IMR-90 (cell line): ENCODE results near the gene HES4. TPM values are rescaled to one million over a fixed set of nuclear protein-coding genes. Genes with fewer than 3 reads are reported as not detected.

Experiments used
- ATAC-seq: fragments of 200-7000 bp; cut with Tn5 transposase; 2 replicates; pipeline ENCODE4 v1.9.1; 2020; ENCODE audit warnings: low read depth, mild to moderate bottlenecking, moderate library complexity
- BruUV-seq: library from RNA; stranded (reverse); fragments of 400-500 nt; replicated peaks from 2 replicates; lab custom pipeline; 2021; lab: Mats Ljungman, UMichigan
- CTCF ChIA-PET: fragments of 300-600 bp; formaldehyde crosslinking; extraction: SDS; loops from one replicate; lab custom pipeline; 2021; ENCODE audit warnings: antibody characterized with exemption; lab: Yijun Ruan, JAX
- POLR2A ChIA-PET: fragments of 300-600 bp; sonication (Branson Sonifier 250); formaldehyde crosslinking; loops from one replicate; lab custom pipeline; 2022; ENCODE audit warnings: antibody characterized with exemption; ENCODE audit not compliant: unreplicated experiment; lab: Charles Lee
- DNase-seq: peaks from one replicate; pipeline ENCODE4 v3.0.0; 2013
- H2AFZ ChIP-seq: replicated peaks from 2 replicates; pipeline ENCODE3; 2013; ENCODE audit warnings: low read length, mild to moderate bottlenecking; ENCODE audit not compliant: poor library complexity
- H2AK5ac ChIP-seq: 2 replicates; pipeline ENCODE4 v1.6.1; 2013; ENCODE audit warnings: low read depth, low read length, inconsistent platforms
- H2AK9ac ChIP-seq: replicated peaks from 2 replicates; pipeline ENCODE3; 2013; ENCODE audit warnings: mild to moderate bottlenecking, low read depth, low read length, moderate library complexity; ENCODE audit not compliant: poor library complexity
- H2BK120ac ChIP-seq: 2 replicates; pipeline ENCODE4 v1.6.1; 2013; ENCODE audit warnings: low read depth, low read length, inconsistent platforms
- H2BK15ac ChIP-seq: 3 replicates; pipeline ENCODE4 v1.6.1; 2013; ENCODE audit warnings: low read depth, low read length, inconsistent platforms
- H2BK20ac ChIP-seq: 2 replicates; pipeline ENCODE4 v1.6.1; 2013; ENCODE audit warnings: low read depth, mild to moderate bottlenecking, inconsistent platforms, low read length, moderate library complexity
- H2BK5ac ChIP-seq: 2 replicates; pipeline ENCODE4 v1.6.1; 2013; ENCODE audit warnings: mild to moderate bottlenecking, low read depth, low read length, inconsistent platforms; ENCODE audit not compliant: poor library complexity, severe bottlenecking
- H3K14ac ChIP-seq: replicated peaks from 2 replicates; pipeline ENCODE4 v1.6.1; 2013; ENCODE audit warnings: low read depth, low read length, inconsistent platforms
- H3K18ac ChIP-seq: 2 replicates; pipeline ENCODE4 v1.6.1; 2013; ENCODE audit warnings: low read depth, low read length, control low read depth
- H3K23ac ChIP-seq: 2 replicates; pipeline ENCODE4 v1.6.1; 2013; ENCODE audit warnings: low read depth, low read length, inconsistent platforms
- H3K27ac ChIP-seq: 2 replicates; pipeline ENCODE4 v1.5.1; 2013; ENCODE audit warnings: mild to moderate bottlenecking, control low read depth, low read length; ENCODE audit not compliant: insufficient read depth
- H3K27me3 ChIP-seq: 2 replicates; pipeline ENCODE4 v1.6.1; 2013; ENCODE audit warnings: low read length; ENCODE audit not compliant: control insufficient read depth, insufficient read depth
- H3K36me3 ChIP-seq: 2 replicates; pipeline ENCODE4 v1.6.1; 2013; ENCODE audit warnings: low read length, mixed read lengths; ENCODE audit not compliant: control insufficient read depth, insufficient read depth
- H3K4ac ChIP-seq: 2 replicates; pipeline ENCODE4 v1.6.1; 2013; ENCODE audit warnings: low read depth, low read length, inconsistent platforms
- H3K4me1 ChIP-seq: 2 replicates; pipeline ENCODE4 v1.6.1; 2013; ENCODE audit warnings: low read length, mixed read lengths; ENCODE audit not compliant: control insufficient read depth, insufficient read depth
- H3K4me2 ChIP-seq: 2 replicates; pipeline ENCODE4 v1.6.1; 2013; ENCODE audit warnings: low read depth, mild to moderate bottlenecking, control low read depth, low read length, moderate library complexity
- H3K4me3 ChIP-seq: 2 replicates; pipeline ENCODE4 v1.5.1; 2013; ENCODE audit warnings: low read depth, mild to moderate bottlenecking, control low read depth, low read length, moderate library complexity; ENCODE audit not compliant: insufficient read depth
- H3K56ac ChIP-seq: 2 replicates; pipeline ENCODE4 v1.6.1; 2013; ENCODE audit warnings: low read length, inconsistent platforms; ENCODE audit not compliant: insufficient read depth; ENCODE audit errors: extremely low read depth
- H3K79me1 ChIP-seq, 2 experiments: 2 replicates each; pipeline ENCODE4 v1.6.1; 2013; ENCODE audit warnings: low read length in 2 of 2, inconsistent platforms in 1 of 2, low read depth in 1 of 2
- H3K9ac ChIP-seq: 2 replicates; pipeline ENCODE4 v1.6.1; 2013; ENCODE audit warnings: low read depth, low read length, control low read depth
- H3K9me1 ChIP-seq: 2 replicates; pipeline ENCODE4 v1.6.1; 2013; ENCODE audit warnings: low read length, inconsistent platforms; ENCODE audit not compliant: insufficient read depth
- H3K9me3 ChIP-seq: 2 replicates; pipeline ENCODE4 v1.6.1; 2013; ENCODE audit warnings: low read length; ENCODE audit not compliant: control insufficient read depth, insufficient read depth
- H4K20me1 ChIP-seq: 2 replicates; pipeline ENCODE4 v1.6.1; 2013; ENCODE audit warnings: low read length, inconsistent platforms; ENCODE audit not compliant: insufficient read depth
- H4K5ac ChIP-seq: 2 replicates; pipeline ENCODE4 v1.6.1; 2013; ENCODE audit warnings: mild to moderate bottlenecking, low read depth, low read length, control low read depth
- H4K8ac ChIP-seq, 2 experiments: 2 replicates each; pipeline ENCODE4 v1.6.1; 2013; ENCODE audit warnings: low read depth in 2 of 2, low read length in 2 of 2, control low read depth in 1 of 2, inconsistent platforms in 1 of 2
- H4K91ac ChIP-seq: 2 replicates; pipeline ENCODE4 v1.6.1; 2013; ENCODE audit warnings: low read depth, low read length, inconsistent platforms; ENCODE audit not compliant: insufficient read depth
- FOS ChIP-seq: fragments of 150-350 bp; IDR thresholded peaks from 2 replicates; pipeline ENCODE4 v1.6.1; 2016; ENCODE audit warnings: low read depth, low read length
- NFE2L2 ChIP-seq: fragments of 150-350 bp; IDR thresholded peaks from 2 replicates; pipeline ENCODE4 v1.6.1; 2016; ENCODE audit warnings: low read depth, mild to moderate bottlenecking, low read length
- WGBS, 2 experiments: methylation state at CpG; one replicate each; pipeline versions ENCODE4 v1.1.5 to v1.1.7; 2013; ENCODE audit warnings: missing lambda C conversion rate in 2 of 2; ENCODE audit not compliant: insufficient read length in 1 of 2; ENCODE audit errors: extremely low coverage in 2 of 2; 5-methylcytosine and 5-hydroxymethylcytosine counted together
- dilution Hi-C: fragments of 300-500 bp; cut with HindIII; formaldehyde crosslinking; loops from one replicate; pipeline ENCODE4 v1.14.3; 2018; ENCODE audit warnings: low sequenced_read_pairs; ENCODE audit not compliant: unreplicated experiment
- in situ Hi-C: fragments of 300-500 bp; cut with MboI; formaldehyde crosslinking; loops from 3 replicates; pipeline ENCODE4 v1.14.3; 2019; ENCODE audit warnings: low sequenced_read_pairs, inconsistent platforms, mixed read lengths
- intact Hi-C: fragments of 100-400 bp; cut with micrococcal nuclease; formaldehyde crosslinking; loops from 2 replicates; pipeline ENCODE4 v1.10.0; 2022
- polyA plus RNA-seq, 3 experiments: library from polyadenylated mRNA; depleted of rRNA; stranded (reverse); fragments of >200 nt; gene quantifications; 2 replicates each; pipeline ENCODE4 v1.2.3, GENCODE V29; 2012; ENCODE audit warnings: low replicate concordance in 1 of 3
- total RNA-seq: library from RNA; depleted of rRNA; stranded (reverse); fragments of >200 nt; gene quantifications from 2 replicates; pipeline ENCODE4 v1.2.3, GENCODE V29; 2012

The HES4 gene
- total and polyA plus RNA-seq, 2 of the 4 experiments (the other 2 are of a cell fraction), result 1.4 to 11.7 TPM

GRCh38 chr1:1021920-1022259 is 22.0 kb upstream of the HES4 start:
- TF ChIP-seq FOS (0 out of 2 replicates have a peak, but pooled peaks have one; percentile 11), NFE2L2 (no peak)
- ATAC-seq, result no peak
- BruUV-seq, result no TSS peak
- Histone ChIP-seq H3K9ac (no peak overlapping the region), H2AK9ac (peak overlapping the region; percentile 98), H4K91ac (no peak overlapping the region), H3K36me3 (peaks cover 22% of the 10 kb centered on the region), H3K4ac (no peak overlapping the region; the same call in 1 of the 2 replicates), H3K4me3 (peak overlapping the region; percentile 86; the same call in 1 of the 2 replicates), H3K27me3 (no peaks in the 10 kb centered on the region), H2BK120ac (no peak overlapping the region), H3K27ac (no peak overlapping the region; the same call in 1 of the 2 replicates), H2AK5ac (peak overlapping the region; percentile 13; the same call in 1 of the 2 replicates), H2BK15ac (no peak overlapping the region), H3K79me1 (peaks cover 16 to 45% of the 10 kb centered on the region in 2 experiments; a peak in 3 of 4 replicates), H3K4me1 (peaks cover 20% of the 10 kb centered on the region), H3K14ac (no peak overlapping the region; the same call in 1 of the 2 replicates), H4K5ac (no peak overlapping the region), H3K9me1 (peaks cover 2% of the 10 kb centered on the region; the same call in 1 of the 2 replicates), H3K56ac (no peak overlapping the region), H3K9me3 (no peaks in the 10 kb centered on the region), H2AFZ (peak overlapping the region; percentile 37), H3K4me2 (peak overlapping the region; percentile 82), H4K20me1 (peaks cover 39% of the 10 kb centered on the region), H3K23ac (no peak overlapping the region), H2BK20ac (no peak overlapping the region), H2BK5ac (peak overlapping the region; percentile 48), H4K8ac (peak overlapping the region in 1 of 2 experiments; percentile 69; a peak in 1 of 4 replicates), H3K18ac (no peak overlapping the region)
- WGBS, 2 experiments, result 93% methylated on average over 3 of the region's 10 CpGs; no CpG with 5 or more reads in 1 of the 2 experiments
- in situ Hi-C loops, result no loop called here
- DNase-seq, result peak; percentile 56
- intact Hi-C loops, result no loop called here
- CTCF ChIA-PET, result no interaction called here
- POLR2A ChIA-PET, result no interaction called here
- dilution Hi-C loops, result no loop called here
